ENCODE data around the gene NEDD4L. TPM values are rescaled to one million over a fixed set of nuclear protein-coding genes. Genes with fewer than 3 reads are reported as not detected.

NEDD4L gene
- total RNA-seq, 1 experiment from 2014 or later: 42.9 TPM

- POLR2A ChIA-PET: interaction anchor here (0.5 kb wide), 1 partner anchor 875 kb away, joined by 5 read pairs; no protein-coding TSS in a partner anchor
- peaks cover 5% of the 10 kb centered on the region; the same call in 1 of the 2 replicates for H3K4me1 ChIP-seq (ENCODE audit: control insufficient read depth, insufficient read depth, low read length)
- H3K27ac ChIP-seq (ENCODE audit: low read length): no peak overlapping the region
- TF ChIP-seq TCF7L2 (IDR thresholded peaks at IDR 0.05; ENCODE audit: low read depth, low read length) (no peak), REST (IDR thresholded peaks at IDR 0.05; ENCODE audit: insufficient read depth in 1 of 2, low read depth in 2 of 2, low read length in 1 of 2) (no peak), CTCF (IDR thresholded peaks at IDR 0.05) (no peak), SIN3A (IDR thresholded peaks at IDR 0.05; ENCODE audit: borderline replicate concordance, insufficient read depth, low read depth, low read length) (no peak), POLR2AphosphoS5 (IDR thresholded peaks at IDR 0.05; ENCODE audit: low read depth, low read length) (no peak)
- no TSS peak for BruUV-seq (replicated peaks)
- no peaks in the 10 kb centered on the region for H3K9me3 ChIP-seq (ENCODE audit: control insufficient read depth, insufficient read depth, low read depth, low read length)
- CTCF ChIA-PET: no interaction called here
- no peaks in the 10 kb centered on the region for H3K27me3 ChIP-seq (ENCODE audit: control insufficient read depth, insufficient read depth, low read length)
- H3K36me3 ChIP-seq (ENCODE audit: control insufficient read depth, insufficient read depth, low read length): no peaks in the 10 kb centered on the region
- ATAC-seq (no peak), DNase-seq (ENCODE audit: low read depth, low spot score) (no peak)
- intact Hi-C loops (cut with micrococcal nuclease; ENCODE audit: unreplicated experiment) (no loop called here), in situ Hi-C loops (cut with HindIII; ENCODE audit: low pct_unique_long_range_greater_than_20kb, low sequenced_read_pairs) (no loop called here)
- H3K4me3 ChIP-seq (ENCODE audit: low read depth in 2 of 2, low read length in 2 of 2): no peak overlapping the region
Observed at GRCh38 chr18:58118536-58118935, 74.5 kb downstream of the NEDD4L start.

- H3K27me3 ChIP-seq (ENCODE audit: control insufficient read depth, insufficient read depth, low read length): no peaks in the 10 kb centered on the region
- in situ Hi-C loops (cut with HindIII; ENCODE audit: low pct_unique_long_range_greater_than_20kb, low sequenced_read_pairs): no loop called here
Observed at GRCh38 chr18:58119819-58120218, 75.8 kb downstream of the NEDD4L start.

More at GRCh38 chr18:58119819-58120218, 75.8 kb downstream of the NEDD4L start:
- TF ChIP-seq REST (IDR thresholded peaks at IDR 0.05; ENCODE audit: insufficient read depth in 1 of 2, low read depth in 2 of 2, low read length in 1 of 2) (no peak), SIN3A (IDR thresholded peaks at IDR 0.05; ENCODE audit: borderline replicate concordance, insufficient read depth, low read depth, low read length) (no peak), CTCF (IDR thresholded peaks at IDR 0.05) (no peak), TCF7L2 (IDR thresholded peaks at IDR 0.05; ENCODE audit: low read depth, low read length) (no peak), POLR2AphosphoS5 (IDR thresholded peaks at IDR 0.05; ENCODE audit: low read depth, low read length) (no peak)
- Histone ChIP-seq H3K36me3 (ENCODE audit: control insufficient read depth, insufficient read depth, low read length) (no peaks in the 10 kb centered on the region), H3K9me3 (ENCODE audit: control insufficient read depth, insufficient read depth, low read depth, low read length) (no peaks in the 10 kb centered on the region), H3K4me3 (ENCODE audit: low read depth in 2 of 2, low read length in 2 of 2) (no peak overlapping the region), H3K27ac (ENCODE audit: low read length) (no peak overlapping the region), H3K4me1 (ENCODE audit: control insufficient read depth, insufficient read depth, low read length) (peaks cover 5% of the 10 kb centered on the region; the same call in 1 of the 2 replicates)
- BruUV-seq (replicated peaks): no TSS peak
- ChIA-PET POLR2A (no interaction called here), CTCF (no interaction called here)
- no peak for ATAC-seq
- intact Hi-C loops (cut with micrococcal nuclease; ENCODE audit: unreplicated experiment): no loop called here
- DNase-seq (ENCODE audit: low read depth, low spot score): no peak
